DND-41 (cell line): ENCODE measurements around the gene UVRAG.

ENCODE experiments used
- EZH2 ChIP-seq: IDR thresholded peaks from 3 replicates; pipeline ENCODE4 v1.6.1; 2012; ENCODE audit warnings: borderline replicate concordance, low read depth, mild to moderate bottlenecking, moderate library complexity, low read length, inconsistent platforms; ENCODE audit not compliant: severe bottlenecking
- TF ChIP-seq, protein P1 (sequence below): IDR thresholded peaks from 2 replicates; pipeline ENCODE4 v1.5.1; 2012; ENCODE audit warnings: borderline replicate concordance, low read length, moderate library complexity, mild to moderate bottlenecking; ENCODE audit not compliant: poor library complexity, severe bottlenecking; ENCODE audit errors: extremely low read depth

DNA sequence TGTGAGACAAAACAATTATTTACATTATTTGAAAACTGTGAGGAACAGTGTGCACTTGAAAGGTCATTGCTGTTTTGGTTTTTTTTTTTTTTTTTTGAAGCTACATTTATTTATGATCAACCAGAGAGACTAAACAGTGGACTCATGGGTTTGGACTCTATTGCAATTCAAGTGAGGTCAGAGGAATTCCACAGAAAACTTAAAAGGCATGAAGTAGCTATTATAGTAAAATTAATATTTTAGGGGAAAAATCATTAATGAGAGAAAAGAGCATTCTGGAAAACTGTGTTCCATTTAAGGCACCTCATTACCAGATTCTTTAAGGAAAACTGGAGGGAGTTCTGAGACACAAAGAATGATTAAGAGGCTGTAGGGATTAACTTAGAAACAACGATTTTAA is 288.4 kb downstream of the UVRAG start:
- TF ChIP-seq, protein P1, sequence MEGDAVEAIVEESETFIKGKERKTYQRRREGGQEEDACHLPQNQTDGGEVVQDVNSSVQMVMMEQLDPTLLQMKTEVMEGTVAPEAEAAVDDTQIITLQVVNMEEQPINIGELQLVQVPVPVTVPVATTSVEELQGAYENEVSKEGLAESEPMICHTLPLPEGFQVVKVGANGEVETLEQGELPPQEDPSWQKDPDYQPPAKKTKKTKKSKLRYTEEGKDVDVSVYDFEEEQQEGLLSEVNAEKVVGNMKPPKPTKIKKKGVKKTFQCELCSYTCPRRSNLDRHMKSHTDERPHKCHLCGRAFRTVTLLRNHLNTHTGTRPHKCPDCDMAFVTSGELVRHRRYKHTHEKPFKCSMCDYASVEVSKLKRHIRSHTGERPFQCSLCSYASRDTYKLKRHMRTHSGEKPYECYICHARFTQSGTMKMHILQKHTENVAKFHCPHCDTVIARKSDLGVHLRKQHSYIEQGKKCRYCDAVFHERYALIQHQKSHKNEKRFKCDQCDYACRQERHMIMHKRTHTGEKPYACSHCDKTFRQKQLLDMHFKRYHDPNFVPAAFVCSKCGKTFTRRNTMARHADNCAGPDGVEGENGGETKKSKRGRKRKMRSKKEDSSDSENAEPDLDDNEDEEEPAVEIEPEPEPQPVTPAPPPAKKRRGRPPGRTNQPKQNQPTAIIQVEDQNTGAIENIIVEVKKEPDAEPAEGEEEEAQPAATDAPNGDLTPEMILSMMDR: no peak
- no peak for TF ChIP-seq EZH2
